Putamen (tissue), 1 donor: Measurements from ENCODE around the gene NHERF2.

ENCODE experiments used
- DNase-seq: peaks from one replicate; pipeline ENCODE4 v3.0.0-alpha.2; 2016; ENCODE audit warnings: low spot score

The NHERF2 gene

DNA sequence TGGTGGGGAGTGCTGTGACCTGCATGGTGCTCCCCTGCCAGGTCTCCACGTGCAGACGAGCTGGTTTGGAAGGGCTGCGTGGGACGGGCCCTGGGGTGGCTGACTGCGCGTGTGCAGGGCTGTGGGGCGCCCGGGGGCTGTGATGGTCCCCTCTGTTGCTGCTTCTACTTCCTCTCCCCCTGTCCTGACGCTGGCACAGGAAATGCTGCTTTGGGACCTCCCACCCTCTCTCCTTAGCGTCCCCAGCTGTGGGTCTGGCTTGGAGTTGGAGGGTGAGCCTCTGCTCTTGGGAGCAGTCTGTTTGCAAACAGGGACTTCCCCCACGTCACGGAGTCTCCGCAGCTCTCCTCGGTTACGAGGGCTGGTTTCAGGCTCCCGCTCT lies 56.3 kb downstream of the NHERF2 start:
- DNase-seq = no peak

DNA sequence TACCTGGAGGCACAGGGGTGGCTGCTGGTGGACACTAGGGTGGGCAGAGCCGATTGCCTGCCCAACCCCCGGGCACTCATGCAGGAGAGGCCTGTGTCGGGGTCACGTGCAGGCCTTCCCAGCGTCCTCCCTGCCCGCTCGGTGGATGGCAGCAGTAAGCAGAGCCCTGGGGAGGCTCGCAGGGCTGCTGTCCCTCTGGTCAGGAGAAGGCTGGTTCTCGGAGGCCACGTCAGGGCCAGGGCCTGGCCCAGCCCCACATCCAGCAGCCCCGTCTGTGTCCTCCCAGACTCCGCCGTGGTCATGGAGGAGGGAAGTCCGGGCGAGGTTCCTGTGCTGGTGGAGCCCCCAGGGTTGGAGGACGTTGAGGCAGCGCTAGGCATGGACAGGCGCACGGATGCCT lies 56.7 kb downstream of the NHERF2 start:
- DNase-seq = no peak

DNA sequence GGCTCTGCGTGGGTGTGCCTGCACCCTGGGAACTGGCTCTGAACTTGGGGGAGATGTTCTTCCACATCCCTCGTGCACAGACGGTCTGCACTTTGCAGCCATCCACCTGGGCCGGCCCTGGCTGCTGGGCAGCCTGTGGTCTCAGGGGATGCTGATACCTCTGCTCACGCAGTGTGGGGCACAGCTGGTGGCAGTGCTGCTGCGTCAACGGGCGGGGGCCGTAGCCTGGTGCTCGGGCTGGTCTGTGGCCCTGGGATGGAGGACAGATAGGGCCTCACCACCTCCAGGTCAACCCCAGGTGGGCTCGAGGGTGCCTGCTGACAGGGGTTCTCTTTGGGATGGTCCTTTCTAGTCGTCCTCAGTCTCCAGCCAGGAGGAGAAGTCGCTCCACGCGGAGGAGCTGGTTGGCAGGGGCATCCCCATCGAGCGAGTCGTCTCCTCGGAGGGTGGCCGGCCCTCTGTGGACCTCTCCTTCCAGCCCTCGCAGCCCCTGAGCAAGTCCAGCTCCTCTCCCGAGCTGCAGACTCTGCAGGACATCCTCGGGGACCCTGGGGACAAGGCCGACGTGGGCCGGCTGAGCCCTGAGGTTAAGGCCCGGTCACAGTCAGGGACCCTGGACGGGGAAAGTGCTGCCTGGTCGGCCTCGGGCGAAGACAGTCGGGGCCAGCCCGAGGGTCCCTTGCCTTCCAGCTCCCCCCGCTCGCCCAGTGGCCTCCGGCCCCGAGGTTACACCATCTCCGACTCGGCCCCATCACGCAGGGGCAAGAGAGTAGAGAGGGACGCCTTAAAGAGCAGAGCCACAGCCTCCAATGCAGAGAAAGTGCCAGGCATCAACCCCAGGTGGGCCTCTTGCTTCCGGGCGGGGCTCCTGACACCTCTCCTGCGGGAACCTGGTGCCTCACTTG lies 57.4 kb downstream of the NHERF2 start:
- DNase-seq = no peak

DNA sequence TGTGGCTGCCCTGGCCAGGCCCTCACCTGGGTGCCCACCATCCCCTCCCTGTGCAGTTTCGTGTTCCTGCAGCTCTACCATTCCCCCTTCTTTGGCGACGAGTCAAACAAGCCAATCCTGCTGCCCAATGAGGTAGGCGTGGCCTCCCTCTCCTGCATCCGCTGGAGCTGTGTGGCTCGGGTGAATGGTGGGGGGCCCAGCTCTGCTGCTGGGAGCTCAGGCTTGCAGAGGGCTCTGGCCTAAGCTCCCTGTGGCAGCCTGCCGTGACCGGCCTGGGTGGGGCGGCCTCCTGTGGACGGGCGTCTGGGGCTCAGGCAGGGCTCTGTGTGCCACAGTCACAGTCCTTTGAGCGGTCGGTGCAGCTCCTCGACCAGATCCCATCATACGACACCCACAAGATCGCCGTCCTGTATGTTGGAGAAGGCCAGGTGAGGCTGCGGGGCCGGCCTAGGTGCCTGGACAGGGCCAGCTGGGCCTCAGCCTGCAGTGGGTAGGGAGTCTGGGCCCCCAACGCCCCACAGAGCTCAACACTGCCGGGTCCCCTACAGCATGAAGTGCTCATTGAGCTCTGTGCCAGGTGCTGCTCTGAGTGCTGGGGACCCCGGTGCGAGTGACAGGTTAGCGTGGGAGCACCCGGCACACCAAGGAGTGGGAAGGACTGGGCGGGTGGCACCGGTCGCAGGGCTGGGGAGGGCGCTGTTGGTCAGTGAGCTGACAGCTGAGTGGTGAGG lies 58.4 kb downstream of the NHERF2 start:
- no peak for DNase-seq

DNA sequence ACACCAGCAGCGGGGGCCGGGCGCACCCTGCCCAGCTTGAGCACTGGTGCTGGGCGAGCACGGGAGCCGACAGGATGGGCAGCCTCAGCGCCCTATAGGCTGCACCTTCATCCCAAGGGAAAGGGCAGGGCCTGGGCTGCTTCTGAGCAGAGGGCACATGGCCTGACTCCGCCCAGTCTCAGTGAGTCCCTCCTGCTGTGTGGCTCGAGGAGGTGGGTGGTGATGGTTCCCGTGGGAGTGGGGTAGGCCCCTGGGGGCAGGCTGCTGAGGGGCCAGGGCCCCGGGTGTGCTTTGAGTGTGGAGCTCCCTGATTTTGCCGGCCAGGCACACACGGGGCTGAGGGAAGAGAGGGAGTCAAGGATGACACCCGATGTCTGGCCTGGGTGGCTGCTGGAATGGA lies 59.0 kb downstream of the NHERF2 start:
- no peak for DNase-seq

DNA sequence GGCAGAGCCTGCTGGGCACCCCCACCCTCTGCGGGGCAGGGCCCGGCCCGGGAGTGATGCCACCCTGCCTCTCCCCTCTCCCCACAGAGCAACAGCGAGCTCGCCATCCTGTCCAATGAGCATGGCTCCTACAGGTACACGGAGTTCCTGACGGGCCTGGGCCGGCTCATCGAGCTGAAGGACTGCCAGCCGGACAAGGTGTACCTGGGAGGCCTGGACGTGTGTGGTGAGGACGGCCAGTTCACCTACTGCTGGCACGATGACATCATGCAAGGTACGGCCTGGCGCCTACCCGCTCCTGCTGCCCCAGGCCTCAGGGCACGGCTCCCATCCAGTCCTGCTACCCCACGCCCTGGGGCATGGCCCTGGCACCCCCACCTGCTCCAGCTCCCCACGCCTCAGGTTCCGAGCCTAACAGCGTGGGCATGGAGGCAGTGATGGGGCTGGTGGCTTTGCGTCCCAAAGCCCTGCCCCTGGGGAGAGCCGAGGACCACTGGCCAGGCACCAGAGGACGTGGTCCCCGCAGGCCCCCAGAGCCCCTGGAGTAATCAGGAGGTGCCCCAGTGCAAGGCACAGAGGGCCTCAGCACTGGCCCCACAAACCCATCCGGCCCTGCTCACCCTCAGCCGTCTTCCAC lies 59.5 kb downstream of the NHERF2 start:
- DNase-seq = no peak

DNA sequence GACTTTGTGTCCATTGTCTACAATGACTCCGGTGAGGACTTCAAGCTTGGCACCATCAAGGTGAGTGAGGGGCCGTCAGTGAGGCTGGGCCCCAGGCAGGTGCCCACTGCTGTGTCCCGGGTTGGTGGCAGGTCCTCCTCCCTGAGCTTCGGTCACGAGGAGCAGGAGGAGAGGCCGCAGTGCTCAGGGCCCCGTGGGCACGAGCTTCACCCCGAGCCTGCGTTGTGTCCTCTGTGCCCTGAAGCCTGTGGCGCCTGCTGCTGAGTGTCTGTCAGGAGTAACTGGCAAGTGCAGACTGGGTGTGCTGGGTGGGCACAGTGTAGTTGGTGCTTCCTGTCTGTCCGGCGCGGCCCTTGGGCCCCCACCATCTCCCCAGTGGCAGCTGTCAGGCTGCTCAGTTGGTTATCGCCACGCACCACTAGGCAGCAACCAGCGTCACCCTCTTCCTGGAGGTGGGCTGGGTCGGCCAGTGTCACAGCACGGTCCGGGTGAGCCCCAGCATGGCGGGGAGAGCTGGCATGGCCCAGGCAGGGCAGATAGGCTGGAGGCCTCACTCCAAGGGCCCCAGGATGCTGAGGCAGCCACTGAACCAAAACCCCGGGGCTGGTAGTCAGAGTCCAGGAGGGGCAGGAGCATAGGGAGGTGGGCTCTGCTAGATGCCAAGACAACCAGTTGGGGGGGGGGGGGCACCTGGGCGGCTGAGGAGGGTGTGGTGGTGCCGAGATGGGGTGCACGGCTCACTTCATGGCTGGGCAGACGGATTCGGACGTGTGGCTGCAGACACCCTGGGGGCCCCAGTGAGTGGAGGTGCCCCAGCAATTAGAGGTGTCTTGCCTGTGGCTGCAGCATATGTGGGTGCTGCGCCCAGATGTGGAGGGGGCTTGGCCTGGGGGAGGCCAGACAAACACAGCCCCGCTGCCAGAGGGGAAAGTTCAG lies 60.4 kb downstream of the NHERF2 start:
- DNase-seq = no peak

DNA sequence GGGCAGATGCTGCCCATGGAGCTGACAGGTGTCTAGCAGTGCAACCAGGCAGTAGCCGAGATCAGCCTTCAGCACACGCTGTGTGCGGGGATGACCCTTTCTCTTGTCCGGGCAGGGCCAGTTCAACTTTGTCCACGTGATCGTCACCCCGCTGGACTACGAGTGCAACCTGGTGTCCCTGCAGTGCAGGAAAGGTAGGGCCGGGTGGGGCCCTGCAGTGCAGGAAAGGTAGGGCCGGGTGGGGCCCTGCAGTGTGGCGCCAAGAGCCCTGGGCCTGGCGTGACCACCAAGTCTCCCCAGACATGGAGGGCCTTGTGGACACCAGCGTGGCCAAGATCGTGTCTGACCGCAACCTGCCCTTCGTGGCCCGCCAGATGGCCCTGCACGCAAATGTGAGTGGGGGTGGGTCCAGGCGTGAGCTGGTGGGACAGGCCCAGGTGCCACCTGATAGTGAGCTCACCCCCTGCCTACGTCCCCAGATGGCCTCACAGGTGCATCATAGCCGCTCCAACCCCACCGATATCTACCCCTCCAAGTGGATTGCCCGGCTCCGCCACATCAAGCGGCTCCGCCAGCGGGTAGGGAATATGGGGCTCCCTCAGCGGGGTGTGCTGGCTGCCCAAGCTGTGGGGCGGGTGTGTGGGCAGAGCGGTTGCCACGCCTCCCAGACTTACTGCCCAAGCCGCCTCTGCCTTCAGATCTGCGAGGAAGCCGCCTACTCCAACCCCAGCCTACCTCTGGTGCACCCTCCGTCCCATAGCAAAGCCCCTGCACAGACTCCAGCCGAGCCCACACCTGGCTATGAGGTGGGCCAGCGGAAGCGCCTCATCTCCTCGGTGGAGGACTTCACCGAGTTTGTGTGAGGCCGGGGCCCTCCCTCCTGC lies 61.3 kb downstream of the NHERF2 start:
- no peak for DNase-seq
